H9 (cell line): ENCODE results near the gene SCUBE3. TPM values are rescaled to one million over a fixed set of nuclear protein-coding genes. Genes with fewer than 3 reads are reported as not detected.

ENCODE experiments used
- DNase-seq: peaks from one replicate; pipeline ENCODE4 v3.0.0-alpha.2; 2017
- H2AFZ ChIP-seq: one replicate; pipeline ENCODE4 v1.6.1; 2013; ENCODE audit warnings: mild to moderate bottlenecking, low read length, control low read depth, moderate library complexity
- H2AK5ac ChIP-seq: 2 replicates; pipeline ENCODE4 v1.6.1; 2013; ENCODE audit warnings: low read length, control low read depth, mixed read lengths; ENCODE audit not compliant: insufficient read length
- H2BK120ac ChIP-seq: one replicate; pipeline ENCODE4 v1.6.1; 2013; ENCODE audit warnings: low read depth, mild to moderate bottlenecking, low read length, control low read depth, inconsistent platforms; ENCODE audit not compliant: poor library complexity, severe bottlenecking
- H2BK12ac ChIP-seq: 2 replicates; pipeline ENCODE4 v1.6.1; 2013; ENCODE audit warnings: low read length, control low read depth, mixed read lengths, low read depth; ENCODE audit not compliant: insufficient read length
- H2BK15ac ChIP-seq: 2 replicates; pipeline ENCODE4 v1.6.1; 2013; ENCODE audit warnings: low read depth, low read length, control low read depth
- H2BK20ac ChIP-seq: one replicate; pipeline ENCODE4 v1.6.1; 2013; ENCODE audit warnings: low read depth, mild to moderate bottlenecking, low read length, control low read depth, inconsistent platforms; ENCODE audit not compliant: poor library complexity, severe bottlenecking
- H2BK5ac ChIP-seq: 2 replicates; pipeline ENCODE4 v1.6.1; 2013; ENCODE audit warnings: low read length, control low read depth, mixed read lengths; ENCODE audit not compliant: insufficient read length
- H3K14ac ChIP-seq: 2 replicates; pipeline ENCODE4 v1.6.1; 2013; ENCODE audit warnings: low read length, control low read depth; ENCODE audit not compliant: insufficient read depth
- H3K18ac ChIP-seq: 2 replicates; pipeline ENCODE4 v1.6.1; 2013; ENCODE audit warnings: low read depth, mild to moderate bottlenecking, mixed read lengths, low read length, control low read depth; ENCODE audit not compliant: insufficient read length
- H3K23ac ChIP-seq: 2 replicates; pipeline ENCODE4 v1.6.1; 2013; ENCODE audit warnings: low read length, control low read depth, mixed read lengths, low read depth; ENCODE audit not compliant: insufficient read length
- H3K23me2 ChIP-seq: 2 replicates; pipeline ENCODE4 v1.6.1; 2013; ENCODE audit warnings: low read depth, mild to moderate bottlenecking, mixed read lengths, low read length, control low read depth; ENCODE audit not compliant: insufficient read length, poor library complexity, severe bottlenecking
- H3K27ac ChIP-seq: 2 replicates; pipeline ENCODE4 v1.5.1; 2013; ENCODE audit warnings: low read length, control low read depth, mixed read lengths, low read depth; ENCODE audit not compliant: insufficient read length
- H3K27me3 ChIP-seq: 2 replicates; pipeline ENCODE4 v1.6.1; 2013; ENCODE audit warnings: low read length, control low read depth, inconsistent platforms; ENCODE audit not compliant: insufficient read depth
- H3K4ac ChIP-seq: 2 replicates; pipeline ENCODE4 v1.6.1; 2013; ENCODE audit warnings: low read depth, mild to moderate bottlenecking, control low read depth, inconsistent platforms, low read length, moderate library complexity
- H3K4me1 ChIP-seq: 2 replicates; pipeline ENCODE4 v1.6.1; 2013; ENCODE audit warnings: low read length, control low read depth, inconsistent platforms; ENCODE audit not compliant: insufficient read depth
- H3K4me2 ChIP-seq: 2 replicates; pipeline ENCODE4 v1.6.1; 2013; ENCODE audit warnings: low read length, control low read depth, mixed read lengths; ENCODE audit not compliant: insufficient read length, insufficient read depth
- H3K56ac ChIP-seq: 2 replicates; pipeline ENCODE4 v1.6.1; 2013; ENCODE audit warnings: low read depth, mild to moderate bottlenecking, mixed read lengths, low read length, control low read depth; ENCODE audit not compliant: insufficient read length
- H3K79me1 ChIP-seq: 2 replicates; pipeline ENCODE4 v1.6.1; 2013; ENCODE audit warnings: low read depth, mild to moderate bottlenecking, moderate library complexity, low read length, control low read depth, inconsistent platforms; ENCODE audit not compliant: insufficient read depth, poor library complexity, severe bottlenecking
- H3K79me2 ChIP-seq: 2 replicates; pipeline ENCODE4 v1.6.1; 2013; ENCODE audit warnings: low read length, control low read depth, inconsistent platforms; ENCODE audit not compliant: insufficient read depth
- H3K9ac ChIP-seq: 2 replicates; pipeline ENCODE4 v1.6.1; 2013; ENCODE audit warnings: low read length, control low read depth, mixed read lengths; ENCODE audit not compliant: insufficient read length; ENCODE audit errors: extremely low read depth
- H3K9me3 ChIP-seq: one replicate; pipeline ENCODE4 v1.6.1; 2013; ENCODE audit warnings: low read depth, low read length, inconsistent platforms; ENCODE audit not compliant: control insufficient read depth
- H3T11ph ChIP-seq: one replicate; pipeline ENCODE4 v1.6.1; 2013; ENCODE audit warnings: mild to moderate bottlenecking, low read length, control low read depth, inconsistent platforms
- H4K20me1 ChIP-seq: one replicate; pipeline ENCODE4 v1.6.1; 2013; ENCODE audit not compliant: control insufficient read depth, insufficient read length, insufficient read depth
- H4K5ac ChIP-seq: 2 replicates; pipeline ENCODE4 v1.6.1; 2013; ENCODE audit warnings: low read depth, mild to moderate bottlenecking, mixed read lengths, low read length, control low read depth; ENCODE audit not compliant: insufficient read length
- H4K8ac ChIP-seq: replicated peaks from 2 replicates; pipeline ENCODE4 v1.6.1; 2013; ENCODE audit warnings: low read length, control low read depth, mixed read lengths, low read depth; ENCODE audit not compliant: insufficient read length
- H4K91ac ChIP-seq: 2 replicates; pipeline ENCODE4 v1.6.1; 2013; ENCODE audit warnings: low read depth, mild to moderate bottlenecking, moderate library complexity, mixed read lengths, low read length, control low read depth; ENCODE audit not compliant: insufficient read length
- H3K27ac Mint-ChIP-seq, 3 experiments: 2 replicates in 2 of 3; 3 replicates in 1 of 3; pipeline ENCODE4 v1.8.0; 2020 to 2021; ENCODE audit warnings: mixed read lengths in 3 of 3, mild to moderate bottlenecking in 1 of 3, moderate library complexity in 1 of 3
- H3K27me3 Mint-ChIP-seq: 2 replicates; pipeline ENCODE4 v1.8.0; 2021; ENCODE audit warnings: low read depth, mild to moderate bottlenecking, moderate library complexity, mixed read lengths
- H3K36me3 Mint-ChIP-seq, 3 experiments: 2 replicates in 2 of 3; 3 replicates in 1 of 3; pipeline ENCODE4 v1.8.0; 2020 to 2021; ENCODE audit warnings: low read depth in 3 of 3, mixed read lengths in 3 of 3; ENCODE audit not compliant: insufficient read depth in 1 of 3
- H3K4me1 Mint-ChIP-seq, 2 experiments: 2 replicates each; pipeline ENCODE4 v1.8.0; 2020; ENCODE audit warnings: mixed read lengths in 2 of 2
- H3K4me3 Mint-ChIP-seq, 2 experiments: 2 replicates in 1 of 2; 3 replicates in 1 of 2; pipeline ENCODE4 v1.8.0; 2020 to 2021; ENCODE audit warnings: mild to moderate bottlenecking in 2 of 2, mixed read lengths in 2 of 2, moderate library complexity in 1 of 2
- H3K9me3 Mint-ChIP-seq, 2 experiments: 2 replicates in 1 of 2; 3 replicates in 1 of 2; pipeline ENCODE4 v1.8.0; 2020; ENCODE audit warnings: mild to moderate bottlenecking in 2 of 2, mixed read lengths in 2 of 2, moderate library complexity in 1 of 2
- CTCF ChIP-seq: fragments of 200-600 bp; sonication (generic); conservative IDR thresholded peaks from 3 replicates; pipeline ENCODE4 v1.8.0; 2021; ENCODE audit warnings: antibody characterized with exemption, mild to moderate bottlenecking
- WGBS: extraction: QIAGEN DNeasy Blood & Tissue Kit; methylation state at CpG from one replicate; pipeline ENCODE4 v1.1.7; 2013; ENCODE audit warnings: missing lambda C conversion rate, low lambda C conversion rate, mixed read lengths; ENCODE audit not compliant: insufficient read length; ENCODE audit errors: extremely low coverage; 5-methylcytosine and 5-hydroxymethylcytosine counted together
- total RNA-seq: library from RNA; stranded (reverse); gene quantifications from 2 replicates; pipeline ENCODE4 v1.2.1, GENCODE V29; 2021

Gene SCUBE3
- total RNA-seq, 1 experiment from 2014 or later: 2.7 TPM

GRCh38 chr6:35202066-35202546 lies 11.7 kb upstream of the SCUBE3 start:
- peak; percentile 36 for DNase-seq
- WGBS: no CpG with 5 or more reads among the region's 6 CpGs
- Histone ChIP-seq H2BK12ac (no peak overlapping the region), H3K14ac (no peak overlapping the region), H3K56ac (no peak overlapping the region), H2BK15ac (no peak overlapping the region), H3K4me1 (no peaks in the 10 kb centered on the region), H3K9ac (no peak overlapping the region), H3K23me2 (no peaks in the 10 kb centered on the region), H3T11ph (no peak overlapping the region), H4K20me1 (no peaks in the 10 kb centered on the region), H3K4me2 (no peak overlapping the region), H3K9me3 (no peaks in the 10 kb centered on the region), H2AK5ac (no peak overlapping the region), H3K27me3 (peaks cover 3% of the 10 kb centered on the region; the same call in 1 of the 2 replicates), H2AFZ (no peak overlapping the region), H3K27ac (no peak overlapping the region), H3K23ac (no peak overlapping the region), H2BK5ac (no peak overlapping the region), H4K8ac (no peak overlapping the region), H2BK120ac (no peak overlapping the region), H4K5ac (no peak overlapping the region), H4K91ac (no peak overlapping the region), H3K79me2 (no peaks in the 10 kb centered on the region), H3K4ac (no peak overlapping the region), H2BK20ac (no peak overlapping the region), H3K79me1 (no peaks in the 10 kb centered on the region), H3K18ac (no peak overlapping the region)
- TF ChIP-seq CTCF: peak; percentile 36; the same call in 2 of the 3 replicates
- Mint-ChIP-seq H3K4me3 (no peak overlapping the region), H3K9me3 (peaks cover 0 to 3% of the 10 kb centered on the region in 2 experiments; a peak in 1 of 5 replicates), H3K27me3 (peaks cover 53% of the 10 kb centered on the region), H3K4me1 (peaks cover 8 to 12% of the 10 kb centered on the region in 2 experiments), H3K27ac (no peak overlapping the region), H3K36me3 (no peaks in the 10 kb centered on the region)
